Fibroblast of gingiva (primary cell): ENCODE data around the gene FAM89B.
"Not testable (repeated sequence)": the region's sequence is repeated elsewhere in the genome, so short reads cannot be mapped to it uniquely, and the experiment has no call there.

ENCODE experiments used
- DNase-seq: peaks from one replicate; pipeline ENCODE4 v3.0.0-alpha.2; 2011; ENCODE audit warnings: low read depth

FAM89B gene

GRCh38 chr11:65572356-65573051 lies at the start of gene FAM89B:
Gene FAM89B (plus strand): TSS chr11:65572538. CDS start chr11:65572670, 132 bp downstream.
- DNase-seq, result peak; percentile 81

GRCh38 chr11:65522718-65523630 lies 49.4 kb upstream of the FAM89B start:
- not testable (repeated sequence) for DNase-seq

DNA sequence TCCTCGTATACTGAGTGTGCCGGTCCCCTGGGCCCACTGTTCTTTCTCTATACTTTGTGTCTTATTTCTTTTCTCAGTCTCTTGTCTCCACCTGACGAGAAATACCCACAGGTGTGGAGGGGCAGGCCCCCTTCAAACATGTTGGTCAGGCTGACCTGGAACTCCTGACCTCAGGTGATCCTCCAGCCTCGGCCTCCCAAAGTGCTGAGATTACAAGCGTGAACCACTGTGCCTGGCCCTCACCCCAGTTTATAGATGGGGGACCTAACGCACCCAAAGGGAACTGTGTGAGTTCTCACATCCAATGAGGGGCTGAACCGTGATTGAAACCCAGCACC lies 48.7 kb upstream of the FAM89B start:
- not testable (repeated sequence) for DNase-seq

DNA sequence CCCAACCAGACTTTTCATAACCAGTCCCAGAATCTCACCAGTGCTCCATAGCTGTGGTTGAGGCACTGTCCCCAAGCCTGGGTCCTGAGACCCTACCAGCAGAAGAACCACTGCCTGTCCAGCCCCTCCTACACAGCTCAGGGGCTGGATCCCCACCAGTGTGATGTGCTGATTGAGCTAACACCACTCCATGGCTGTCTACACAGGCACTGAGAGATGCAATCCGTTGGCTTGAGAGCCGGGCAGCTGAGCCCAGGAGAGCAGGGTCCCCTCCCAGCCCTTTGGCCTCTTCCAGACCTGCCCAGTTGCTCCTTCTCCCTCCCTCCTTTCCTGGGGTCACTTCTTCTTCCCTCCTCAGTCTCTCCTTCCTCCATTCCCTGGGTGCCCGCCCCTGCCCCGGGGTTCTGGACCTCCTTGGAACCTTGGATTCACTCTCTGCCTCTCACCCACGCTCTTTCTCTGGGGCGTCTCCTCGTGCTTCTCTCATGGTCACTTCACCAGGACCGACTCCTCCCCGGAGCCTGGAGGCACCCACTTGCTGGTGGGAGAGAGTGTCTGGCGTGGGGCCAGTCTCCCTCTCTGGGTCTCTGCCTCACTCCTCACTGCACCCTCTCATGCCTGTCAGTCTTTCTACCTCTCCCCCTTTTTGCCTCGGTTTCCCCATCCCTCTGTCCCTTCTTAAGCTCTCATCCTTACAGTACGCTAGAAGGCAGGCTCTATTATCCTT lies 48.2 kb upstream of the FAM89B start:
- no peak for DNase-seq

DNA sequence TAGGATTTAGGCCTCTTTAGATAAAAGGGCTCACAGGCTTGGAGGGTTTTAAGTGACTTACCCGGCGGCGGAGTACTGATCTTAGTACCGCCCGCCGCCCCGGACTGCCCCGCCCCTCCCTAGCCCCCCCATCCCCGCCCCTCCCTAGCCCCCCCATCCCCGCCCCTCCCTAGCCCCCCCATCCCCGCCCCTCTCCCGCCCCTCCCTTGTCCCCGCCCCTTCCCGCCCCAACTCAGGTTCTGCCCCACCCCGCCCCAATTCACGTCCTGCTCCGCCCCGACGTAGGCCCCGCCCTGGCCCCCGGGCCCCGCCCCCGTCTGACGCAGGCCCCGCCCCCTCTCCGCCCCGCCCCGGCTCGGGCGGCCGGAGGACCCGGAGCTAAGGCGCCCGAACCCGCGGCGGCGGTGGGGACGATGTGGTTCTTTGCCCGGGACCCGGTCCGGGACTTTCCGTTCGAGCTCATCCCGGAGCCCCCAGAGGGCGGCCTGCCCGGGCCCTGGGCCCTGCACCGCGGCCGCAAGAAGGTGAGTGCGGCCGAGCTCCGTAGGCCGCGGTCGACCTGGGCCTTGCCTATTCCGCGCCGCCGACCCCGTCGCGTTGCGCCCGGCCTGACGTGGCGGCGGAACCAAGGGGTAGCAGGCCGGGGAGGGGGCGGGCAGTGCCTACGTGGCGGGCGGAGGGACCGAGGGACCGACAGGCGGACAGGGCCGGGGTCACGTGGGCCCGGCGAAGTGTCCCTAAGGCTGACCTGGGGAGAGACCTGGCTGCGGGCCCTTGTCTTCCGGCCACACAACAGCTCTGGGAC lies 47.4 kb upstream of the FAM89B start, which contains the start of gene SCYL1:
SCYL1 (plus strand) TSS at position 343 of the 805 bp plus-strand sequence; CDS start at position 414, 71 bp downstream.
- peak; percentile 81 for DNase-seq

DNA sequence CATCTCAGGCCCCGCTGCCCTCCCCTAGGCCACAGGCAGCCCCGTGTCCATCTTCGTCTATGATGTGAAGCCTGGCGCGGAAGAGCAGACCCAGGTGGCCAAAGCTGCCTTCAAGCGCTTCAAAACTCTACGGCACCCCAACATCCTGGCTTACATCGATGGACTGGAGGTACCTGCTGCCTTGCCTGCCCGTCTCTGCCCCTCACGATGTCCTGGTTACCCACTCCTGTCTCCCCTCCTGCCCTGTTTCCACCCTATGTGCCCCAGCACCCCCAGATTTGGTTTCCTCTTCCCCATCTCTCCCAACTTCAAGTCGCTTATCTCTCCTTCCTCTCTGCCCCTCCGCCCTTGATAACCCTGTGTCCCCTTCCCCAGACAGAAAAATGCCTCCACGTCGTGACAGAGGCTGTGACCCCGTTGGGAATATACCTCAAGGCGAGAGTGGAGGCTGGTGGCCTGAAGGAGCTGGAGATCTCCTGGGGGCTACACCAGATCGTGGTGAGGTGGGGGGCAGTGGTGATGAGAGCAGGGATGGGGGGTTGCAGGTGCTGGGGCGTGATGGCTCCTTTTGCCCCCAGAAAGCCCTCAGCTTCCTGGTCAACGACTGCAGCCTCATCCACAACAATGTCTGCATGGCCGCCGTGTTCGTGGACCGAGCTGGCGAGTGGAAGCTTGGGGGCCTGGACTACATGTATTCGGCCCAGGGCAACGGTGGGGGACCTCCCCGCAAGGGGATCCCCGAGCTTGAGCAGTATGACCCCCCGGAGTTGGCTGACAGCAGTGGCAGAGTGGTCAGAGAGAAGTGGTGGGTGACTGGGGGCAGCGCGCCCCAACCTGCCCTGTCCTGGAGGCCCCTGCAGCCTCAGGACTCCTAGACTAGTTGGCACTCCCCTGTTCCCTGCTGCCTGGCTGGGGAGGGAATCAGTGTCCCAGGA lies 46.5 kb upstream of the FAM89B start:
- DNase-seq, result no peak

DNA sequence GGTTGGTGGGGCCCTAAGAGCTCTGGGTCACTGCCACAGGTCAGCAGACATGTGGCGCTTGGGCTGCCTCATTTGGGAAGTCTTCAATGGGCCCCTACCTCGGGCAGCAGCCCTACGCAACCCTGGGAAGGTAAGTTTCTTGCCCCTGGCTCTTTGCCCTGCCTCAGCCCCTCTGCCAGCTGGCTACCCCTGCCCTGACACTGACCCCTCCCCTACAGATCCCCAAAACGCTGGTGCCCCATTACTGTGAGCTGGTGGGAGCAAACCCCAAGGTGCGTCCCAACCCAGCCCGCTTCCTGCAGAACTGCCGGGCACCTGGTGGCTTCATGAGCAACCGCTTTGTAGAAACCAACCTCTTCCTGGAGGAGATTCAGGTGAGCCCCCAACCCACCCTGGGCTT lies 45.6 kb upstream of the FAM89B start:
- DNase-seq, result no peak

DNA sequence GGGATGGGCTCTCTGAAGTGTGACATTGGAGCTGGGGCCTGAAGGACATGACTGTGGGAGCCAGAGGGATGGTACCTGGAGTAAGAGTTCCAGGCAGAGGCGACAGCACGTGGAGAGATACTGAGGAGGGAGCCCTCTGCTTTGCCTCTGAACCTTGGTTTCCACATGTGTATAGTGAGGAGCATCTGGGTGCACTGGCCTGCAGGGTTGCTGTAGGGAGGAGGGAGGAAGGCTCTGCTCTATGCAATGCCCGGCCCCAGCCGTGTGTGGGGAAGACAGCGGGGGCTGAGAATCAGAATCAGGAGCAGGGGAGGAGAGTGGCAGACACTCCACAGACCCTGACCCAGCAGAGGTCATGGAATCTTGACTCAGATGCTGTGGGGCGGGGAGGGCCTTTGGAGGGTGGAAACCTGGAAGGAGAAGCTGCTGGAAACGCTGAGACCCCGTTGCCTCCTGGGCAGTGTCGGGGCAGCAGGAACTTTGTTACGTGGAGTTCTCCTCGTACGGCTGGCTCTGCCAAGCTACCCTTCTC lies 43.5 kb upstream of the FAM89B start:
- DNase-seq, result no peak

DNA sequence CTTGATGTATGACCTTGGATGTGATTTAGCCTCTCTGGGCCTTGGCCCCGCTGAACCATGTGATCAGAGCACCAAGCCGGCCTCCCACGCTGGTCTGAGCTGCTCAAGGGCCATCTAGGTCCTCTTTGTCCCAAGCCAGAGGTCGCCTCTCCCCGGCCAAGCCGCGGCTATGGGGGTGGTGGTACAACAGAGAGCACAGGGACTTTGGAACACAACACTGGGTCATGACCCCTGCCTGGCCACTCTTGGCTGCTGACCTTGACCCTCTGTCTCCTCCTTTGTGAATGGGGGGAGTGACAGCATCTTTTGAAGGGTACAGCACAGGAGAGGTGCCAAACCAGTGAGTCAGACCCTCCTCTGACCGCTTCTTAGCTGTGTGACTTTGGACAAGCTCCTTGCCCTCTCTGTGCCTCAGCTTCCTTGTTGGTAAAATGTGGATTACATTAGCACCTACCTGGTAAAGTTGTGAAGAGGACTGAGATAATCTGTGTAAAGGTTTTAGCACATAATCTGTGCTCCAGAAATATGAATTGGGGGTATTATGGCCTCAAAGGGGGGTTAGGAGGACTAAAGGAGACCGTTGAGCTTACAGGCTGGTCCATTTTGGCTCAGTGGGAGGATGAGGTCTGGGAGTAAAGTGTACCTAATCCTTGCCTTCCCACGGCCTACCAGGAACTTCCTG lies 42.7 kb upstream of the FAM89B start:
- no peak for DNase-seq

DNA sequence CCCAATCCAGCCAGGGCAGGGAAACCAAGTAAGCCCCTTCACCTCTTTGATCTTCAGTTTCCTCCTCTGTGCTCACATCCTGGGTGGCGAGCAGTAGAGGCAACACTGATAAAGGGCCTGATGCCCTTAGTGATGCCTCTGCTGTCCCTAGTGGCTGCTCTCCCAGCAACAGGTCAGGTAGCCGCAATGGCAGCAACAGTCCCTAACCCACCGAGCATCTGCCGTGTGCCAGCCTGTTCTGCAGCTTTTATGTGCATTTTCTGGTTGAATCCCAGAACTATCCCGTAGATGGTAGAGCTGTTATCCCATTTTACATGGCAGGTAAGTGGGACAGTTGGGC lies 42.2 kb upstream of the FAM89B start:
- DNase-seq, result no peak

DNA sequence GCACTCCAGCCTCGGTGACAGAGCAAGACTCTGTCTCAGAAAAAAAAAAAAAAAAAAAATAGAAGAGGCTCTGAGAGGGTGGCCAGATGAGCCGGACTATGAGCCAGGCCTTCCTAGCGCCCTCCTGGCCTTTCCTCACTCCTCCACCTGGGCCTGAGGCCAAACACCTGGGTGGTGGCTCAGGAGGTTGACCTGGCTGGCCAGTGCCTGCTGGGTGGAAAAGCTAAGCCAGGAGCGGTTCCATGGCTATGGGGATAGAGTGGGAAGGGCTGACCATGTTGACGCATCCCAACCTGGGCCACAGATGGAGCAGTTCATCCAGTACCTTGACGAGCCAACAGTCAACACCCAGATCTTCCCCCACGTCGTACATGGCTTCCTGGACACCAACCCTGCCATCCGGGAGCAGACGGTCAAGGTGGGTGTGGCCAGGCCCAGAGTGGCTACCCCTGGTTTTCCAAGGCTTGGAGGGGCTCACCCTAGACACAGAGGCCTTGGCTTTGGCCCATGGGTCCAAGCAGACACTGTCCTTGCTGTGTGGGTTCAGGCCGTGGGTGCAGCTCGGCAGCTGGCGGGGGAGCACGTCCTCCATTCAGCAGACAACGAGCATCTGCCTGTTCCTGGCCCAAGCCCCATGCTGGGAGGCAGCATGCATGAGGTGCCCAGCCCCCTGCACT lies 39.8 kb upstream of the FAM89B start:
- no peak for DNase-seq

GRCh38 chr11:65535102-65535501 lies 37.2 kb upstream of the FAM89B start:
- DNase-seq, result no peak

GRCh38 chr11:65536412-65537295 lies 35.7 kb upstream of the FAM89B start:
- no peak for DNase-seq

- DNase-seq, result no peak
Measured at GRCh38 chr11:65537296-65537597, 35.1 kb upstream of the FAM89B start.

- DNase-seq, result no peak
Measured at GRCh38 chr11:65537620-65538231, 34.6 kb upstream of the FAM89B start.

DNA sequence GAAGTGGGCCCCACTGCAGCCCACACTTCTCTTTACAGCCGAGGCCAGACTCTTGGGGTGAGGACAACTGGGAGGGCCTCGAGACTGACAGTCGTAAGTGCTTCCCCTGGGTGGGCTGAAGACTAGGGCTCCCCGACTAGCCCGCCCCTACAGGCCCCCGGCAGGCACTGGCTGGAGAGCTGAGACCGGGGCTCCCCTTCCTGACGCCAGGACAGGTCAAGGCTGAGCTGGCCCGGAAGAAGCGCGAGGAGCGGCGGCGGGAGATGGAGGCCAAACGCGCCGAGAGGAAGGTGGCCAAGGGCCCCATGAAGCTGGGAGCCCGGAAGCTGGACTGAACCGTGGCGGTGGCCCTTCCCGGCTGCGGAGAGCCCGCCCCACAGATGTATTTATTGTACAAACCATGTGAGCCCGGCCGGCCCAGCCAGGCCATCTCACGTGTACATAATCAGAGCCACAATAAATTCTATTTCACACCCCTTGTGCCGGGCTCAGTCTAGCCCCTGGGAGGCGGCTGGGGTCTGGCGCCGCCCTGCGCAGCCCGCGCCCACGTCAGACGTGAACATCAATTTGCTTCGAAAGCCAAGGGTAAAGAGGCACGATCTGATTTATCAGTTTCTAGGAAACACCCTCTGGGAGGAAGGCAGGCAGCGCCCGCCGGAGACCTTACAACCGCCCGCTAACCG lies 34.0 kb upstream of the FAM89B start:
- DNase-seq, result no peak
